Ascending aorta (tissue), 2 donors: ENCODE results near the gene WDFY3. TPM values are rescaled to one million over a fixed set of nuclear protein-coding genes. Genes with fewer than 3 reads are reported as not detected.

Experiments
- DNase-seq, 2 donors: peaks; one replicate each; pipeline ENCODE4 v3.0.0-alpha.2; 2019; ENCODE audit warnings: low spot score in 2 of 2
- H3K27ac ChIP-seq, 2 donors: fragments of 200-600 bp; sonication (generic); one replicate each; pipeline ENCODE4 v1.5.1; 2016 to 2017; ENCODE audit warnings: mild to moderate bottlenecking in 1 of 2
- H3K27me3 ChIP-seq: fragments of 200-600 bp; sonication (generic); one replicate; pipeline ENCODE4 v1.5.1; 2017
- H3K36me3 ChIP-seq, 2 donors: fragments of 200-600 bp; sonication (generic); one replicate each; pipeline ENCODE4 v1.5.1; 2016
- H3K4me1 ChIP-seq, 2 donors: fragments of 200-600 bp; sonication (generic); one replicate each; pipeline ENCODE4 v1.5.1; 2016 to 2017; ENCODE audit warnings: mild to moderate bottlenecking in 1 of 2
- H3K4me3 ChIP-seq, 2 donors: fragments of 200-600 bp; sonication (generic); one replicate each; pipeline ENCODE4 v1.5.1; 2016 to 2017; ENCODE audit warnings: mild to moderate bottlenecking in 1 of 2
- H3K9me3 ChIP-seq, 2 donors: fragments of 200-600 bp; sonication (generic); one replicate each; pipeline ENCODE4 v1.5.1; 2016
- intact Hi-C: fragments of 100-400 bp; cut with DNase I; formaldehyde crosslinking; loops from one replicate; pipeline ENCODE4 v1.15.1; 2023
- total RNA-seq: library from RNA; depleted of rRNA; stranded (reverse); fragments of >200 nt; gene quantifications from one replicate; pipeline ENCODE4 v1.1.0, GENCODE V29; 2016
- TF ChIP-seq, protein P1 (sequence below), 3 experiments: fragments of 200-600 bp in 2 of 3; fragments of 450-650 bp in 1 of 3; sonication (generic) in 2 of 3; IDR thresholded peaks; one replicate each; pipeline ENCODE4 v1.5.1; 2016 to 2019; ENCODE audit warnings: antibody characterized with exemption in 3 of 3, mild to moderate bottlenecking in 1 of 3, moderate library complexity in 1 of 3

The WDFY3 gene
- total RNA-seq, 1 donor from 2014 or later, result 30.2 TPM

DNA sequence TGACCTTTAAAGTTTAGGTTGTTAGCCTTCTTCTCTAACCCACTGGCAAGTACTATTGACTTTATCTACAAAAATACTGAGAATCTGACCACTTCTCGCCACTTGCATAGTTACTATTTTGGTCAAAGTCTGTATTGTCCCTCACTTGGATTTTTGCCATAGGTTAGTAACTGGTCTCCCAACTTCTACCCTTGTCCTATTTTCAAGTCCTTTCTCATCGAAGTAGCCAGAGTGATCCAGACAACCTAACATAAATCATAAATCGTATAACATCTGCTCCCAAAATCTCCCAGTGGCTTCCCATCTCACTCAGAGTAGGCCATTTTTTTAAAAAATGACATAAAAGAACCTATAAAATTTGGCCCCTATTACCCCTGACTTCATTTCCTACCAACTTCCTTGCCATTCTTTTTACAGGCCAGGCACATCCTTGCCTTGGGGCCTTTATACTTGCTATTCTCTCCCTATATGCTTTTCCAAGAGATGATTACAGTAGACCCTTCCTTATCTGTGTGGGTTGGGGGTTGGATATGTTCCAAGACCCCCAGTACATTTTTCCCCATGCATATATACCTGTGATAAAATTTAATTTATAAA is 29.0 kb downstream of the WDFY3 start:
- Histone ChIP-seq H3K4me1 (peaks cover 3 to 41% of the 10 kb centered on the region in 2 donors), H3K27ac (peak overlapping the region; percentile 63 to 77), H3K9me3 (peaks cover 4 to 15% of the 10 kb centered on the region in 2 donors), H3K27me3 (no peaks in the 10 kb centered on the region), H3K36me3 (no peaks in the 10 kb centered on the region), H3K4me3 (no peak overlapping the region)
- TF ChIP-seq, protein P1, sequence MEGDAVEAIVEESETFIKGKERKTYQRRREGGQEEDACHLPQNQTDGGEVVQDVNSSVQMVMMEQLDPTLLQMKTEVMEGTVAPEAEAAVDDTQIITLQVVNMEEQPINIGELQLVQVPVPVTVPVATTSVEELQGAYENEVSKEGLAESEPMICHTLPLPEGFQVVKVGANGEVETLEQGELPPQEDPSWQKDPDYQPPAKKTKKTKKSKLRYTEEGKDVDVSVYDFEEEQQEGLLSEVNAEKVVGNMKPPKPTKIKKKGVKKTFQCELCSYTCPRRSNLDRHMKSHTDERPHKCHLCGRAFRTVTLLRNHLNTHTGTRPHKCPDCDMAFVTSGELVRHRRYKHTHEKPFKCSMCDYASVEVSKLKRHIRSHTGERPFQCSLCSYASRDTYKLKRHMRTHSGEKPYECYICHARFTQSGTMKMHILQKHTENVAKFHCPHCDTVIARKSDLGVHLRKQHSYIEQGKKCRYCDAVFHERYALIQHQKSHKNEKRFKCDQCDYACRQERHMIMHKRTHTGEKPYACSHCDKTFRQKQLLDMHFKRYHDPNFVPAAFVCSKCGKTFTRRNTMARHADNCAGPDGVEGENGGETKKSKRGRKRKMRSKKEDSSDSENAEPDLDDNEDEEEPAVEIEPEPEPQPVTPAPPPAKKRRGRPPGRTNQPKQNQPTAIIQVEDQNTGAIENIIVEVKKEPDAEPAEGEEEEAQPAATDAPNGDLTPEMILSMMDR (IDR thresholded peaks at IDR 0.05), result no peak
- intact Hi-C loops, result loop anchor here (2.0 kb wide), 1 partner anchor 27 kb away; no protein-coding TSS in a partner anchor
- no peak for DNase-seq

DNA sequence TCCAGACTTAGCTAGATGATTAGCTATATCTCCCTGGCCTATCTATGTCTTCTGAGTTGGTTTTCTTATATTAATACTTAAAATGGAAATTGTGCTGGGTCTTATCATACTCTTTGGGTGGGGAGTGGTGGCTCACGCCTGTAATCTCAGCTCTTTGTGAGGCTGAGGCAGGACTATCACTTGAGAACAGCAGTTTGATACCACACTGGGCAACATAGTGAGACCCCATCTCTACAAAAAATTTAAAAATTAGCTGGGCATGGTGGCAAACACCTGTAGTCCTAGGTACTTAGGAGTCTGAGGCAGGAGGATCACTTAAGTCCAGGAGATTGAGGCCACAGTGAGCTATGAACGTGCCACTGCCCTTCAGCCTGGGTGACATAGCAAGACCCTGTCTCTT is 30.4 kb downstream of the WDFY3 start:
- H3K36me3 ChIP-seq, result no peaks in the 10 kb centered on the region
- no peak overlapping the region for H3K4me3 ChIP-seq
- peak overlapping the region; percentile 63 to 77 for H3K27ac ChIP-seq
- TF ChIP-seq, protein P1 (IDR thresholded peaks at IDR 0.05), result no peak
- H3K9me3 ChIP-seq, result peaks cover 4 to 9% of the 10 kb centered on the region in 2 donors
- H3K27me3 ChIP-seq, result no peaks in the 10 kb centered on the region
- intact Hi-C loops, result loop anchor here (2.0 kb wide), 1 partner anchor 29 kb away; no protein-coding TSS in a partner anchor
- no peak for DNase-seq
- H3K4me1 ChIP-seq, result peaks cover 3 to 45% of the 10 kb centered on the region in 2 donors

DNA sequence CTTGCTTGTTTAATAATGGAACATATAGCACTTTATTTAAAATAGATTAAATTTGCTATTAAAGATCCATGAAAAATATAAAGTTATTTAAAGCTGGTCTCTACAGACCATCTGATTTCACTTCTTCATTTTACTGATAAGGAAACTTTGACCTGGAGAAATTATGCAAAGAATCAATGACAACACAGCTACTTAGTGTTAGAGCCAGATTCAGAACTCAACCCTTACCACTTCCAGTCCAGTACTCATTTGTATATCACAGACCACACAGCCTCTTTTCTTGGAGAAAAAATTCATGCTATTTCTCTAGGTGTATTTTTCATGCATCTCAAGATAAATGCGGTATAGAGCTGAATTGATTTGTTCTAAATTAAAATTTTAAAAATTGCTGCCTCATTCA is 34.0 kb downstream of the WDFY3 start:
- H3K4me1 ChIP-seq, result peaks cover under 1 to 31% of the 10 kb centered on the region in 2 donors
- no peaks in the 10 kb centered on the region for H3K27me3 ChIP-seq
- DNase-seq, result no peak
- no peaks in the 10 kb centered on the region for H3K9me3 ChIP-seq
- peak overlapping the region in 1 of 2 donors; percentile 17 for H3K27ac ChIP-seq
- TF ChIP-seq, protein P1 (IDR thresholded peaks at IDR 0.05), result no peak
- peaks cover 0 to 4% of the 10 kb centered on the region in 2 donors for H3K36me3 ChIP-seq
- no peak overlapping the region for H3K4me3 ChIP-seq
- intact Hi-C loops, result no loop called here

DNA sequence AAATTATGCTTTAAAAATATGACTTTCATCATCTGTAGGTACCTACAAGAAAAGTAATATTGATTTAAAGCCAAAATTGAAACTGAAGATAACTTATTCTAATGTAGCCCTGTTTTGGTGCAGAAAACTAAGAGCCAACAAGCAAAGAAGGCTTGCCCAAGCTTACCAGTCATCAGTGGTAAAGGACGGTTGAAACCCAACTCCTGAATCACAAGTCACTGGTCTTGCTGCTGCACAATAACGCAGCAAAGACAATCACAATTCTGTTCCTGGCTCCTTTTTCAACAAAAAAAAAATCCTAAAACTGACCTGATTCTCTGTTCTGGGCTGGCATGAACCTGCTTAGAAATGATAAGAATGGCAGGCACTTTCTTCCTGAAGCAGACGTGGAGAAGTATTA is 34.5 kb downstream of the WDFY3 start:
- Histone ChIP-seq H3K36me3 (peaks cover 0 to 7% of the 10 kb centered on the region in 2 donors), H3K27me3 (no peaks in the 10 kb centered on the region), H3K27ac (peak overlapping the region in 1 of 2 donors; percentile 17), H3K4me3 (no peak overlapping the region), H3K9me3 (no peaks in the 10 kb centered on the region), H3K4me1 (peaks cover 0 to 26% of the 10 kb centered on the region in 2 donors)
- intact Hi-C loops, result no loop called here
- TF ChIP-seq, protein P1 (IDR thresholded peaks at IDR 0.05), result no peak
- no peak for DNase-seq

DNA sequence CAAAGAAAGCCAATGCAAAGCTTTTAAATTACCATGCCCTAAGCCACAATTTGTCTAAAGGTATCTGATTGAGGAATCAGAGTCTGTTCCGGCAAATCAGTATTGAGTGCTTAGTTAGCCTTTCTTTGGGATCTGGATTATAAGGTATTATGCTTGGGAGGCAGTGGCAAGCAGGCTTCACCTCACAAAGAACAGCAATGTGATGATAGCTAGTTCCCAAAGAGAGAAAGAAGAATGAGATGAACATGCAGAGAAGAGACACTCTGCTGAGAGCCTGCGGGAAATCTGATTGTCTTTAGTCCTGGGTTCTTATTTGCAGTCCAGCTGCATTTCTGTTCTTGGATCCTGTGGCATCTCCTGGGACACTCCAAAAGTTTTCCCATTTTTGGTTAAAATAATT is 35.2 kb downstream of the WDFY3 start:
- Histone ChIP-seq H3K36me3 (peaks cover 0 to 7% of the 10 kb centered on the region in 2 donors), H3K4me3 (no peak overlapping the region), H3K4me1 (peaks cover 0 to 19% of the 10 kb centered on the region in 2 donors), H3K27ac (peak overlapping the region in 1 of 2 donors; percentile 16), H3K27me3 (no peaks in the 10 kb centered on the region), H3K9me3 (no peaks in the 10 kb centered on the region)
- intact Hi-C loops, result no loop called here
- TF ChIP-seq, protein P1 (IDR thresholded peaks at IDR 0.05), result no peak
- DNase-seq, result no peak
